HepG2 (cell line): ENCODE data around the gene CDHR5. TPM values are rescaled to one million over a fixed set of nuclear protein-coding genes. Genes with fewer than 3 reads are reported as not detected.

Experiments
- BRCA1 ChIP-seq: sonication (generic); formaldehyde crosslinking; IDR thresholded peaks from 2 replicates; pipeline ENCODE4 v1.4.0; 2020; ENCODE audit warnings: missing genetic modification reagents
- CEBPG ChIP-seq: IDR thresholded peaks from 2 replicates; pipeline ENCODE4 v1.6.1; 2016
- CHCHD3 ChIP-seq: sonication (generic); formaldehyde crosslinking; IDR thresholded peaks from 2 replicates; pipeline ENCODE4 v1.8.0; 2022; ENCODE audit warnings: mild to moderate bottlenecking, missing genetic modification reagents, moderate library complexity
- ELK4 ChIP-seq: sonication (generic); formaldehyde crosslinking; IDR thresholded peaks from 2 replicates; pipeline ENCODE4 v1.9.0; 2021; ENCODE audit warnings: missing genetic modification reagents, borderline replicate concordance
- FOXC1 ChIP-seq: sonication (generic); formaldehyde crosslinking; IDR thresholded peaks from 2 replicates; pipeline ENCODE4 v1.8.0; 2022; ENCODE audit warnings: mild to moderate bottlenecking, missing genetic modification reagents, borderline replicate concordance
- HCFC1 ChIP-seq: fragments of 150-350 bp; IDR thresholded peaks from 2 replicates; pipeline ENCODE4 v1.6.1; 2014; ENCODE audit warnings: low read depth, low read length
- HMGXB4 ChIP-seq, 2 experiments: sonication (generic) in 1 of 2; formaldehyde crosslinking in 1 of 2; IDR thresholded peaks; 2 replicates each; pipeline versions ENCODE4 v1.4.0 to v1.6.1; 2018 to 2020; ENCODE audit warnings: missing genetic modification reagents in 2 of 2, borderline replicate concordance in 1 of 2, low read depth in 1 of 2, mild to moderate bottlenecking in 1 of 2, missing biosample characterization in 1 of 2
- KDM5B ChIP-seq: sonication (generic); formaldehyde crosslinking; IDR thresholded peaks from 2 replicates; pipeline ENCODE4 v1.4.0; 2020; ENCODE audit warnings: missing genetic modification reagents, mild to moderate bottlenecking, borderline replicate concordance
- NKX3-1 ChIP-seq: sonication (generic); formaldehyde crosslinking; IDR thresholded peaks from 2 replicates; pipeline ENCODE4 v1.5.0; 2020; ENCODE audit warnings: missing genetic modification reagents
- PBX3 ChIP-seq: sonication (generic); formaldehyde crosslinking; IDR thresholded peaks from 2 replicates; pipeline ENCODE4 v1.8.1; 2023; ENCODE audit warnings: missing genetic modification reagents, inconsistent platforms, borderline replicate concordance
- PHF8 ChIP-seq: sonication (generic); formaldehyde crosslinking; IDR thresholded peaks from 2 replicates; pipeline ENCODE4 v1.5.0; 2020; ENCODE audit warnings: missing genetic modification reagents
- TFDP1 ChIP-seq: IDR thresholded peaks from 2 replicates; pipeline ENCODE4 v1.6.1; 2016; ENCODE audit warnings: missing compliant biosample characterization, missing genetic modification reagents, borderline replicate concordance
- USF2 ChIP-seq, 2 experiments: sonication (generic) in 1 of 2; formaldehyde crosslinking in 1 of 2; IDR thresholded peaks; 2 replicates each; pipeline versions ENCODE4 v1.5.1 to v1.6.1; 2011 to 2020; ENCODE audit warnings: borderline replicate concordance in 1 of 2, low read depth in 1 of 2, low read length in 1 of 2, mild to moderate bottlenecking in 1 of 2, missing genetic modification reagents in 1 of 2, moderate library complexity in 1 of 2
- ZBTB37 ChIP-seq: sonication (generic); formaldehyde crosslinking; IDR thresholded peaks from 2 replicates; pipeline ENCODE4 v1.4.0; 2020; ENCODE audit warnings: mild to moderate bottlenecking, missing genetic modification reagents
- ZNF343 ChIP-seq: sonication (generic); formaldehyde crosslinking; IDR thresholded peaks from 2 replicates; pipeline ENCODE4 v1.4.0; 2020; ENCODE audit warnings: mild to moderate bottlenecking, missing genetic modification reagents
- ZNF430 ChIP-seq: sonication (generic); formaldehyde crosslinking; IDR thresholded peaks from 2 replicates; pipeline ENCODE4 v1.9.0; 2021; ENCODE audit warnings: mild to moderate bottlenecking, missing genetic modification reagents
- ZSCAN31 ChIP-seq: sonication (generic); formaldehyde crosslinking; IDR thresholded peaks from 2 replicates; pipeline ENCODE4 v1.5.0; 2020; ENCODE audit warnings: low read depth, mild to moderate bottlenecking, missing genetic modification reagents
- polyA plus RNA-seq, 8 experiments: library from polyadenylated mRNA; depleted of rRNA in 3 of 8; stranded (reverse) in 7 of 8; unstranded in 1 of 8; fragments of >200 nt; fragmentation: Illumina TruSeq in 4 of 8; extraction: Trizol in 4 of 8; gene quantifications; 2 replicates each; pipeline versions ENCODE4 v1.2.1 to v1.2.3, GENCODE V29; 2011 to 2016; ENCODE audit warnings: low read depth in 4 of 8, missing spikeins in 1 of 8, mixed read lengths in 1 of 8; ENCODE audit not compliant: insufficient read depth in 1 of 8
- total RNA-seq, 5 experiments: library from RNA; depleted of rRNA; stranded (reverse); fragments of >200 nt; fragmentation: Illumina TruSeq; extraction: Trizol; gene quantifications; 2 replicates each; pipeline ENCODE4 v1.2.3, GENCODE V29; 2016; ENCODE audit warnings: low read depth in 1 of 5

The CDHR5 gene
- total and polyA plus RNA-seq, 2 of the 13 experiments (the other 11 are each of a cell fraction or from before 2014, with no cell fraction given) = 0.46 to 0.71 TPM

GRCh38 chr11:567629-568292, 57.0 kb downstream of the CDHR5 start (continued):
- TF ChIP-seq ZSCAN31 (CRISPR knock-in tag) = peak; percentile 15; the same call in 1 of the 2 replicates
- TF ChIP-seq ZBTB37 (CRISPR knock-in tag) = no peak
- TF ChIP-seq ZNF343 (CRISPR knock-in tag) = 0 out of 2 replicates have a peak, but pooled peaks have one; percentile 10
- TF ChIP-seq HMGXB4 (CRISPR knock-in tag; IDR thresholded peaks at IDR 0.05; ENCODE audit: borderline replicate concordance in 1 of 2, low read depth in 1 of 2) = 0 out of 4 replicates have a peak, but pooled peaks of 1 of the 2 experiments have one; percentile 38
- peak; percentile 51 for TF ChIP-seq PHF8 (CRISPR knock-in tag)
- TF ChIP-seq CEBPG (CRISPR knock-in tag) = no peak
- no peak for TF ChIP-seq FOXC1 (CRISPR knock-in tag)
- TF ChIP-seq KDM5B (CRISPR knock-in tag) = peak; percentile 54; the same call in 1 of the 2 replicates
- TF ChIP-seq HCFC1 = no peak
- TF ChIP-seq ZNF430 (CRISPR knock-in tag) = peak; percentile 37; the same call in 1 of the 2 replicates
- TF ChIP-seq USF2 (IDR thresholded peaks at IDR 0.05; ENCODE audit: low read depth, low read length) = no peak
- no peak for TF ChIP-seq USF2 (CRISPR knock-in tag; IDR thresholded peaks at IDR 0.05; ENCODE audit: borderline replicate concordance)
- TF ChIP-seq CHCHD3 (CRISPR knock-in tag) = 0 out of 2 replicates have a peak, but pooled peaks have one; percentile 55
- TF ChIP-seq PBX3 (CRISPR knock-in tag) = no peak
- 0 out of 2 replicates have a peak, but pooled peaks have one; percentile 6 for TF ChIP-seq NKX3-1 (CRISPR knock-in tag)
- TF ChIP-seq ELK4 (CRISPR knock-in tag) = no peak
- TF ChIP-seq TFDP1 (CRISPR knock-in tag) = no peak
- no peak for TF ChIP-seq BRCA1 (CRISPR knock-in tag)
